COLO668 (cell line): ENCODE results near the gene KIF5C.
A peak's percentile ranks its signal among the peaks of the same experiment; 100 is the strongest.

Source experiments
- DNase-seq: peaks from one replicate; lab custom pipeline; 2025; ENCODE audit not compliant: unreplicated experiment; lab: John Stamatoyannopoulos, UW

Gene KIF5C

DNA sequence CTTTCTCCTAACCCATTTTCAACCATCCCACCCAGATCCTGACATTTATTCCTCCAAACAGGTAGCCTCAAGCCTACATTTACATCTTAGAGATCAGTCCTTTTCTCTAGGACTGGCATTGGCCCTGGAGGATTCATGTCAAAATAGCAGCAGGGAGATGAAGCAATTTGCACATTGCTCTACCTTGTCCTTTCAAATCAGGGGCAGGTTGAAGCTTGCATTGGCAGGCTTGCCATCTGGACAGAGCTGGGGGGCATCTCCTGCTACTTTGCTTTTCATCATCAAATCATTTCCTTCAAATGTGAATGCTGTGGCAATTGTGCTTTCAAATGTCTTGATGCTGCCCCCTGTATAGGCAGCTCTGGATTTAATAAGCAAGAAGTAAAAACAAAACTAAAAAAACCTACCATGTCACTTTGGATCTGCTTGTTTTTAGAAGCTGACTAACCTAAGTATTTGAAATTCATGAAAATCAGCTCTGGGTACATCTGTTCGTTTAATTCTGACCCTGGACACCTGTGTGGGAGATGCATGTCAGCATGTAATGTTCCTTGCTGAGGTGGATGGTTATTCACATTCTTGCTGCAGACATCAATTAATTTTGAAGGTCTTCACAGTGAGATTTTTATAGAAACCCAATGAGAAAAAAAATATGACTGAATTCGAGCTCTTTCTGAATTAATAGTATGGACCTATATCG lies 47.9 kb downstream of the KIF5C start:
- no peak for DNase-seq

DNA sequence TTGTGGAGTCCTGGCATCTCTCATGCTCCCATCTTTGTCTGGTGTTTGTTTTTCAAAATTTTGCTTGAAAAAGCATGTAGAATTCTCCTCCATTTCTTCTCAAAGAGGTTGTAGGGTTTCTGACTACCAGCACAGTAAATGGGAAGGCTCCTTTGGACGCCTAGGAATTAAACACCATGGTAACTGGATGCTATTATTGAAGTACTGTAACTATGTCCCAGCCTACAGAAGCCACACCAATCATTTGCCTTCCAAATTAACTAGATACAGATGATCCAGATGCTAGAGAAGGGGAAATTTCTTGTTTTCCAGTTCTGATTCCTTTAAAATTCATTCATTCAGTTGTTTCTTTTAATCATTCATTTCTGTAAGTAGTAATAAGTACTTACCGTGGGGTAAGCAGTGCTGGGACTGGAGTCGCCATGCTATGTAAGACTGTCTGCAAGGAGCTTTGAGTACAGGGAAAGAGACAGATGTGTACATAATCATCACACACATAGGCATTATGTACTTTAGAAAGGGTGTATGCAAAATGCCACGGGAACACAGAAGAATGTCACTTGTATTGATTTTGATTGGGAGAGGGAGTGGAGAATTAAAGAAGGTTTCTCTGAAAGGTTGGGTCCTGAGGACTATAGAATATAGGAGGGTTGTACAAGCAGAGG lies 49.6 kb downstream of the KIF5C start:
- DNase-seq: no peak

DNA sequence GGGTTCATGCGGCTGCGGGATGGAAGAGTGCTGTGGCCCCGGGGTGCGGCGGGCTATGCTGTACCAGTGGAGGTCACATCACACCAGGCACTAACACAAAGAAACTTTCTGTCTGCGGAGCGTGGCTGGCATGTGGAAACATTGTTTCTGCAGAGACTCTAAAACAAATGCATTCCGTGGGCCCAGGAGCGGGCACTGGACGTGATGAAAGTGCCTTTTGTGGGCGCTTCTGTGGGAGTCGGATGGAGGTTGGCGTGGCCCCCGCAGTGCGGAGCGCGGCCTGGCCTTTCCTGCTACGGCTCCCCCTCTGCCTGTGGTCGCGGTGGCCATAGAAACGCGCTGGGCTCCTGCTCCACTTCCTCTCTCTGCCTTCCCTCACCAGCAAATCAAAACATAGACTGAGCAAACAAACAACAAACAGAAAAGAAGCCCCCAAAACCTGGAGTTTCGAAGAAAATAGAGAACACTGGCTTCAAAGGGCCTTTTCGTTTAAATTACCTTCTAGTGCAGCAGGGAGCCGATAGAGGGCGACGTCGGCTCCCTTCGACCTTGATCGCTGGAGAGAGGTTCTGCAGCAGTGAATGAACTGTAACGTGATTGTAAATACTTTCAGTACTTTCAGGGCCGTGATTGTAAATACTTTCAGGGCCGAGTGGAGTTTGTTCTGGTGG lies 51.4 kb downstream of the KIF5C start:
- DNase-seq: peak; percentile 37

DNA sequence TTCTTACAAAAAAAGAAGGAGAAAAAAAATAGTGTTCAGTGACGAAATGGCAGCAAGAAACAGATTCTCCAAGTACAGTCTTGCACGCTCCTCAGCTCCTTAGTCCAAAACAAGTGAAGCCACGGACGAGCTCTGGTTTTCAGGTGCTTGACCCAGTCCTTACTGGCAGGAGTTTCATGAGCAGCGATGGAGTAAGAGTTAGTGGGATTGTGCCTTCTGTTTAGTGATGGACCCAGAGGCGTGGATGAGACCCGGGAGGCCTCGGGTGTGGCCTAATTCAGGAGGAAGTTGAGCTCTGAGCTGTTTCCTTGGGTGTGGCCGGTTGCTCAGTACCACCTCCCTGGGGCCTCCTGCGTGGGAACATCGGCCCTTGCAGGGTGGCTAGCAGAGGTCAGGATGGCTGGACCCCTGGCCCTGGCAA lies 52.0 kb downstream of the KIF5C start:
- no peak for DNase-seq

DNA sequence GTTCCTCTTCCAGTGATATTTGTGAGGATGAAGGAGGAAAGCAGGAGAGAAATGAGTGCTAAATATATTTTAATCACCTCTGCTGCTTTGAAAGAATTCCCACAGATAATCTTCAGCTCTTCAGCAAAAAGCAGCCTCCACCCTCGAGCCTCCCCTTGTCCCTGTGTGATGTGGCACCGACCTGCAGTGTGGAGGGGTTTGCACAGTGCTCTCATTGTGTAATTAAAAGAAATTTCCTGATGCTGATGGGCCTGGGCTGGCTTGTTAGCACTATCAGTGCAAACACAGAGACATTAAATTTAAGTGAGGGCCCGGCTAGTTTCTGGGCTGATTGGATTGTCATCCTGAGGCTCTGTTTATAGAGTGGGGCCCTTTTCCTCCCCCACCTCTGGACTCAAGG lies 53.4 kb downstream of the KIF5C start:
- peak; percentile 20 for DNase-seq

DNA sequence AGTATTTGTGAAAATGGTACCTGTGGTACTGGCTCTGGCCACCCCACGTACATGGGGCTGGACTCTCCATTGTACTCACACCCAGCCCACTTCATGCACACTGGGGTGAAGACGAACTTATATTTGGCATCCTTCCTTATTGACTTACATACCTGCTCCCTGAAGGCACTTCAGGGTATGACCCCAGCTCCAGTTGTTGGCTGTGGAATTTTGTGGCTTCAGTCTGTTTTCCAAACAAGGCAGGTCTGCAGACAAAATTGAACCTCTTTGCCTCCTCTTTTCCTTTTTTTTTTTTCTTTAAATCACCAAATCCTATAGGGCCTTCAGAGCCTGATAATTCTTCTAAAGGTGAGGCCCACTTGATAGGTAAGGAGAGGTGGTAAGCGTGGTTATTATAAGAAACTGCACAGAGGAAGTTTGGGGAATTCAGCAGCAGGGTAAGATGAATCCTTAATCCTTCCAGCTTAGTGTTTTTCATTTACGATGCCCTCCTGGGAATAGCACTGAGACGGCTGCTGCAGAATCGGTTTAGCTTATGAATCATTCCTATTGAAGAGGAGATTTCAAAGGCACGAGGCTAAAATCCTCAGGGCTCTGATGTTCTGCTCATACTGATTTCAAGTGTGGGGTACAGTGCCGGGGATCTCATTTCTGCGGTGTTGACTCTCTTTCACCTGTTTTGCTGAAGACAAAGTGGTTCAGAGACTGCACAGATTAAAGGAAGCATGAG lies 55.2 kb downstream of the KIF5C start:
- no peak for DNase-seq

DNA sequence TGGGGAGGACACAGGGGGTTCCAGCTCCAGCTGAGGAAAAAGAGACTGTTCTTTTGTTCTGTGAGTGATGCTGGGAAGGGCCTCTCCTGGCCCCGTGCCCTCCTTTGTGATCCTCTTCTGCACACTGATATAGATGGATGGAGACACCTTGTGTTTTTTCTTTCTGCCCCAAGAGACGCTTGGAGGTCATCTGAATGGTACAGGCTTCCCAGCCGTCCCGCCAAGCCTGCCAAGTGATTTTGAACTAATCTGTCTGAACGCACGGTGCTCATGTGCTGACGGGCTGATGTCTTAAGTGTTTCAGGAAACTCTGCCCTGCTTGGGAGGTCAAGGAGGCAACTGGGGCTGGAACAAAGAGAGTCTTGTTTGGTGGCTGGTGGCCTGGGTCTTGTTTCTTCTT lies 57.5 kb downstream of the KIF5C start:
- no peak for DNase-seq

DNA sequence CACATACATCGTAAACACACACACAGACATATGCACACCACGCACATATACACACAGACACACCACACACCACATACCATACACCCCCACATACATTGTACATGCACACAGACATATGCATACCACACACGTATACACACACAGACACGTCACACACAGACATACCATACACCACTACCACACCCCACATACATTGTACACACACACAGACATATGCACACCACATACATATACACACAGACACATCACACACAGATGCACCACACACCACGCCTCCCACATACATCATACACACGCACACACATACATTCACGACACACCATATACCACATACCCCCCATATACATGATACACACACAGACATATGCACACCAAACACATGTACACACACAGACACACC lies 58.4 kb downstream of the KIF5C start:
- no peak for DNase-seq

DNA sequence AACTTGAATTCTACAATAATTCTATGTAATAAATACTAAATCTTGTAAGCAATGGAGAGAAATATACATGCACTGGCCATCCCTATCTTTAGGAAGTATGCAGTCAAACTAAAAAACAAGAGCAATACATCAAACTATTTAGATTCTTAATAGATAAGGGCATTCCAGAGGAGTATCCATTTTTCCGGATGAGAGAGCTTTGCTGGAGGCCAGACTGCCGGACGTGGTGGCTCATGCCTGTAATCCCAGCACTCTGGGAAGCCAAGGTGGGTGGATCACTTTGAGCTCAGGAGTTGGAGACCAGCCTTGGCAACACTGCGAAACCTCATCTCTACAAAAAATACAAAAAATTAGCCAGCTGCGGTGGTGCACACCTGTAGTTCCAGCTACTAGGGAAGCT lies 60.8 kb downstream of the KIF5C start:
- no peak for DNase-seq

DNA sequence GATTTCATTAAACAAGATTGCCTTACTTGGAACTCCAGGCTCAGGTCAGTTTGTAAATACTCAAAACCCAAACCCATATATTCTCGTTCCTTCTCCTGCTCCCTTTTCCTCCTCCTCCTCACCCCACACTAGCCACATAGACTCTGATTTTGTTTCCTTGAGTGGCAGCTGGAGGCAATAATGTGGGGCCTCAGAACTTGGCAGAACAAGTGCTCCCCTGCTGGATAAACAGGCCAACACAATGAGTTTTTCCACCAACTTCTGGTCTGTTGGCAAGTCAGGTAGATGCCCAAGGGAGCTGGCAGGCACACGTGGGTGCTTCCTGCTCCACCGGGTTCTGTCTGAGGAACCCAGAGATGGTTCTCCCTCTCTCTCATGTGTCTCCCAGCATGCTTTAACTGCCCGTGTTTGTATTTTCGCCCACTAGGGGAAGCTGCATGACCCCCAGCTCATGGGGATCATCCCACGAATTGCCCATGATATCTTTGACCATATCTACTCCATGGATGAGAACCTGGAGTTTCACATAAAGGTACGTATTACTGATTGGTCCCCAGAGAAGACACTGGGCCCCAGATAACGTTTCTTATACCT lies 61.9 kb downstream of the KIF5C start:
- no peak for DNase-seq

DNA sequence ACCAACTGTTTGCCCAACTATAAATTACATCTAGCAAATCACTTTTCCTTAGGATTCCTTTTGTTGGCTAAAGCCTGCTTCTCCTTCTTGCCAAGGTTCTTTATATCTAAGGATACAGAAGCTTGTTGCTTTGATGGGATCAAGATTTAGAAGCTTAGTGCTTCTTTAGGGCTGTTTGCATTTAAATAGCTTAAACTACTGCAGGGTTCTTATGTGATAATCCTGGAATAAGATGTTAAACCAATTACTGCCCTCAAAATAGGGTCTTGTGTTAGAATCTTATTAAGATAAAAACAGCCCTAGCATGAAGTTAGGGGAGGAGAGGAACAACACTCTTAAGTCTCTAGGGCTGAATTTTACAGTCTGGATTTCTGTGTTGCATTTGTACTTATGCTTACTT lies 64.2 kb downstream of the KIF5C start:
- DNase-seq: no peak

DNA sequence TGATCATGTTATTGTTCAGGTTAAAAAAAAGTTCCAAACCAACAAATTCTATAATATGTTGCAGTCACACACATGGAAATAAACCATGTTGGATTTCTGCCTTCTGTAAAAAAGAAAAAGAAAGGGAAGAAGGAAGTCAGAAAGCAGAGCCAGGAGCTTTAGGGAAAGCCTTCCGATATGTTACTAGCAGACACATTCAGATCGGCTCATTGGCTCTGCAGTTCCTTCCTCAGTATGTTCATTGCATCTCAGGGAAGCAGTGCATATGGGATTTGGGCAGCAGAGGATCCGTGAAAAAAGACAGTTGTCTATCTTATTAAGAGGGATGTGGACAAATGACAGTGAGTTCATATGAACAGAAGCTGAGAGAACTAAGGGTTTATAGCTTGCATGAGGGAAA lies 68.1 kb downstream of the KIF5C start:
- no peak for DNase-seq

DNA sequence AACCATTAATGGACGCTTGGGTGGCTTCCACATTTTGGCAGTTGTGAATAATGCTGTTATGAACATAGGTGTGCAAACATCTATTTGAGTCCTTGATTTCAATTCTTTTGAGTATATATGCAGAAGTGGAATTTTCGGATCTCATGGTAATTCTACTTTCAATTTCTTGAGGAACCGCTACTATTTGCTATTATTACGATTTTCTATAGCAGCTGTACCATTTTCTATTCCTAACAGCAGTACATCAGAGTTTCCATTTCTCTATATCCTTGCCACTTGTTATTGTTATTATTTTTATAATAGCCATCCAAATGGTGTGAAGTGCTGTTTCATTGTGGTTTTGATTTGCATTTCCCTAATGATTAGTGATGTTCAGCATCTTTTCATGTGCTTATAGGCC lies 69.5 kb downstream of the KIF5C start:
- DNase-seq: no peak

DNA sequence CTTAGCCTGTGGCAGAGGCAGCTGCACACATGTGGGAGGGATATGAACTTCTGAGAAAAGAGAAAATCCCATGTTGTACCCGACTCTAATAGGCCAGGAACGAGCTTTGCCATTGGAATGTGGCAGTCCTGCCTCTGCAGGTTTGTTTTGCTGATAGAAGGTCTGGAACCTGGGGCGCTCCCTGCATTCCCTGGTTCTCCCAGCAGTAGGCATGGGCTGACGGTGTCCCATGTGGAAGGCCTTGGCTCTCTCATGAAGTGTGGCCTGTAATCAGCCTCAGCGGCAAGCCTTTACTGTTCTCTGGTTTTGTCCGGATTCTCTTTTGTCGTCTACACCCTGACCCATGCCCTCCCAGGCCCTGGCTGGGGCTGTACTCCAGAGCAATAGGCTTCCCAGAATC lies 72.3 kb downstream of the KIF5C start:
- DNase-seq: no peak

DNA sequence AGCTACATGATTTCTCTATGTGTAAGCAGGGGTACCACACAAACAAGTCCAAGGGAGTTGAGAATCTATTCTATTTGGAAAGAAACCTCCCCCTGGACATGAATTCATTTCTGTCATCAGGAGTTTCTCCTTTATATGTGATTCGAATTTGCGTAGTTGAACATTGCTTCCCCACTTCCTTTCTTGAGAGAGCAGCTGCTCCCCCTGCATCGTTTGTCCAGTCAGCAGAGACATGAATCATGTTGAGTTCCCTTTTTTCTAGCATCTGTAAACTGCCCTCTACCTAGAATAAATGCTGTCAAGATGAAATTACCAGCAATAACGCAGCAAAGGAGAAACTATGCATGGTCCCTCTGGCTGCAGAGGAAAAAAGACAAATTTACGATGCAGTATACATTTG lies 73.8 kb downstream of the KIF5C start:
- DNase-seq: no peak

DNA sequence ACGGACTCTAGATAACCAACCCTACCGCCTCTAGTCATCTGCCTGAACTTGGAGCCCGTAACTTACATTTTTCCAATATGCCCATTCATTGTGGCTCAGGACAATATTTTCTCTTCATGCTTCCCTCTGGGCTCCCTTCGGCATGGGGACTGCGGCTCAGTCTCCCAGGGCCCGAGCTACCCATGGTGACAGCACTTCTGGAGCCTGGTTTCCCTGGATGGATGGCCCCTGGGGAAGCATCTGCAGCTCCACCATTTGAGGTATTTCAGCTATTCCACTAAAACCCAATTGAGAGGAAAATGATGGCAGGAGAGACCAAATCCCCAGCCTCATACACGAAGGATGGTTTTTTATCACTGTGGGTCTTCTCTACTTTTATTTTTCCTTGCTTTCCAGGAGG lies 74.3 kb downstream of the KIF5C start:
- DNase-seq: no peak

DNA sequence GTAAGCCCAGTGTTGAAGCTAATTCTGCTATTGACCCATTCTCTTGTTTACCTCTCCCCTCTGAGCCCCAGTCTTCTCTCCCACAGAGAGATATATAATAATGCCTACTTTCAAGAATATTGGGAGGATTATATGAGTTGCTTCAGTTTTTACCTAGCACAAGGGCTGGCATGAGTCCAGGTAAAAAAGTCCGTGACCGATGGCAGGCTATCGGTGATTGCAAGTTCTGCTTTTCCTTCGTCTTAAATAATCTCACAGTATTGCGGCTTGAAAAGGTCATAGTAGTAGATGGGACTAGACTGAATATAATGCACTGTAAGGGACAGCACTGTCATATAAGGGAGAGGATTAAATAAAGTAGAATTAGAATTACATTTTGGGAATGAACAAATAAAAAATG lies 77.6 kb downstream of the KIF5C start:
- no peak for DNase-seq

DNA sequence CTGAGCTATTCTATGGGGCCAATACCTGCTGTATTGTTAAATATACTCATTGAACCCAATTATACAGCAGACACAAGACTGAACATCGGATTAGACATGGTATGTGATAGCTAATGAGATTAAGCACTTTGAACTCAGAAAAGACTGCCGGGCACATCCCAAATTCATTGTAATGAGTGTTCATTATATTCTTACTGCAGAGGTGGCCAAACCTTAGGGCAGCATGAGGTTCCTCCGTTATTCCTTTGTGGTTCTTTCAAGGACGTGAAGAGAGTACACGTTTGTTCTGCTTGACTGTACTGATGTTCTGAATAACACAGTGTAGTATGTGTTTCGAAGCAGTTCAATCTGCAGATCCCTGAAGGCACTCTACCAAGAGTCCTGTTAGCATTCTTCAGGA lies 78.4 kb downstream of the KIF5C start:
- no peak for DNase-seq

DNA sequence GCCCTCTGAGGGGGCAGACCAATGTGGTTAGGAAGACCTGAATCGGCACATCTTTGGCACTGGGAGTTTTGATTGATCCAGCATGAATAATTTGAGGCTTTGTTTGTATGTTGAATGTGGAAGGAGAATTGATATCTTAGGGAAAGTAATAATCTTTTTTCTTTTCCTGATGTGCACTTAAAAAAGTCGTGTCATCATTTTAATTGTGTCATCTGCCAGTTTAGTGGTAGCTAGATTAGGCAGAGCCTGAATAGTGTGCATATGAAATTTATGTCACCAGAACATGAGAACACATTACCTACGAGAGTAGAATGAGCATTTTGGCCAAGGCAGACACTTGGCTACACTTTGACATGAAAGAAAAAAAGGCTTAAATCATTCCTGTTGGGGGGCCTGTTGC lies 79.5 kb downstream of the KIF5C start:
- no peak for DNase-seq

DNA sequence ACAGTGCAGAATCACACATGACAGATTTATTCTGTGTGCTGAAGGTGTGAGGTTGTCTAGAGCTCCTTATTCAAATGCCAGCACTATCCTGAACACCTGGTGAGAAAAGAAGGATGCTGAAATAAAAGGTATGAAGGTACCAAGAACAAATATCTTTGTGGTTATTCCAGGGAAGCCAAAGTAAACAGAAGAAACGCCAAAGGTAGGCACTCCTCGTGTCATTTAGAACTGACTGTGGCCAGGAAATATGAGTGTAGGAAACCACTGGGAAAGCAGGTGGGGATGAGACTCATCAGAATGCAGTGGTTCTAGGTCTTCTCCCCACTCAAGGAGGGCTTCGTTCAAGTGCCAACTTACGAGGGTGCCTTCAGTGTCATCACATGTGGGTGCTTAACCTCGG lies 80.8 kb downstream of the KIF5C start:
- DNase-seq: no peak

DNA sequence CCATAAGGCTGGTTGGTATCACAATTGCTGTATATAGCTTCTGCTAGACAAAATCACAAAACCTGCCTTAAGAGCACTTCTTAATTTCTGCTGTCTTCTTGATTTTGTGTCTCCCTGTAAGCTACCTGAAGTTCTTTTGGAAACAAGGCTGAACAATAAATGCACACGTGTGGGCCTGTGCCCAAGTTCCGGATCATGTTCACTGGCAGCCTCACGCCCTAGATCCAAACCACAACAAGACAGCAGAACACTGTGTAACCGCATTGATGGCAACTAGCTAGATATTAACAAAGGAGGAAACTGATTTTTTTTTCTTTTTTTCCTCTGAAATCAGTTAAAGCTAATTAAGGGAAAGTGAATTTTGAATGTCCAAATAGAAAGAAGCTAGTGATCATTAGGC lies 82.0 kb downstream of the KIF5C start:
- DNase-seq: no peak
